IMR-90 (cell line): ENCODE data around the gene SNX14. TPM values are rescaled to one million over a fixed set of nuclear protein-coding genes. Genes with fewer than 3 reads are reported as not detected.

ENCODE experiments used
- ATAC-seq: fragments of 200-7000 bp; cut with Tn5 transposase; 2 replicates; pipeline ENCODE4 v1.9.1; 2020; ENCODE audit warnings: low read depth, mild to moderate bottlenecking, moderate library complexity
- BruUV-seq: library from RNA; stranded (reverse); fragments of 400-500 nt; replicated peaks from 2 replicates; lab custom pipeline; 2021; lab: Mats Ljungman, UMichigan
- CTCF ChIA-PET: fragments of 300-600 bp; formaldehyde crosslinking; extraction: SDS; loops from one replicate; lab custom pipeline; 2021; ENCODE audit warnings: antibody characterized with exemption; lab: Yijun Ruan, JAX
- POLR2A ChIA-PET: fragments of 300-600 bp; sonication (Branson Sonifier 250); formaldehyde crosslinking; loops from one replicate; lab custom pipeline; 2022; ENCODE audit warnings: antibody characterized with exemption; ENCODE audit not compliant: unreplicated experiment; lab: Charles Lee
- DNase-seq: peaks from one replicate; pipeline ENCODE4 v3.0.0; 2013
- H2AFZ ChIP-seq: replicated peaks from 2 replicates; pipeline ENCODE3; 2013; ENCODE audit warnings: low read length, mild to moderate bottlenecking; ENCODE audit not compliant: poor library complexity
- H2AK5ac ChIP-seq: 2 replicates; pipeline ENCODE4 v1.6.1; 2013; ENCODE audit warnings: low read depth, low read length, inconsistent platforms
- H2AK9ac ChIP-seq: replicated peaks from 2 replicates; pipeline ENCODE3; 2013; ENCODE audit warnings: mild to moderate bottlenecking, low read depth, low read length, moderate library complexity; ENCODE audit not compliant: poor library complexity
- H2BK120ac ChIP-seq: 2 replicates; pipeline ENCODE4 v1.6.1; 2013; ENCODE audit warnings: low read depth, low read length, inconsistent platforms
- H2BK15ac ChIP-seq: 3 replicates; pipeline ENCODE4 v1.6.1; 2013; ENCODE audit warnings: low read depth, low read length, inconsistent platforms
- H2BK20ac ChIP-seq: 2 replicates; pipeline ENCODE4 v1.6.1; 2013; ENCODE audit warnings: low read depth, mild to moderate bottlenecking, inconsistent platforms, low read length, moderate library complexity
- H2BK5ac ChIP-seq: 2 replicates; pipeline ENCODE4 v1.6.1; 2013; ENCODE audit warnings: mild to moderate bottlenecking, low read depth, low read length, inconsistent platforms; ENCODE audit not compliant: poor library complexity, severe bottlenecking
- H3K14ac ChIP-seq: replicated peaks from 2 replicates; pipeline ENCODE4 v1.6.1; 2013; ENCODE audit warnings: low read depth, low read length, inconsistent platforms
- H3K18ac ChIP-seq: 2 replicates; pipeline ENCODE4 v1.6.1; 2013; ENCODE audit warnings: low read depth, low read length, control low read depth
- H3K23ac ChIP-seq: 2 replicates; pipeline ENCODE4 v1.6.1; 2013; ENCODE audit warnings: low read depth, low read length, inconsistent platforms
- H3K27ac ChIP-seq: 2 replicates; pipeline ENCODE4 v1.5.1; 2013; ENCODE audit warnings: mild to moderate bottlenecking, control low read depth, low read length; ENCODE audit not compliant: insufficient read depth
- H3K27me3 ChIP-seq: 2 replicates; pipeline ENCODE4 v1.6.1; 2013; ENCODE audit warnings: low read length; ENCODE audit not compliant: control insufficient read depth, insufficient read depth
- H3K36me3 ChIP-seq: 2 replicates; pipeline ENCODE4 v1.6.1; 2013; ENCODE audit warnings: low read length, mixed read lengths; ENCODE audit not compliant: control insufficient read depth, insufficient read depth
- H3K4ac ChIP-seq: 2 replicates; pipeline ENCODE4 v1.6.1; 2013; ENCODE audit warnings: low read depth, low read length, inconsistent platforms
- H3K4me1 ChIP-seq: 2 replicates; pipeline ENCODE4 v1.6.1; 2013; ENCODE audit warnings: low read length, mixed read lengths; ENCODE audit not compliant: control insufficient read depth, insufficient read depth
- H3K4me2 ChIP-seq: 2 replicates; pipeline ENCODE4 v1.6.1; 2013; ENCODE audit warnings: low read depth, mild to moderate bottlenecking, control low read depth, low read length, moderate library complexity
- H3K4me3 ChIP-seq: 2 replicates; pipeline ENCODE4 v1.5.1; 2013; ENCODE audit warnings: low read depth, mild to moderate bottlenecking, control low read depth, low read length, moderate library complexity; ENCODE audit not compliant: insufficient read depth
- H3K56ac ChIP-seq: 2 replicates; pipeline ENCODE4 v1.6.1; 2013; ENCODE audit warnings: low read length, inconsistent platforms; ENCODE audit not compliant: insufficient read depth; ENCODE audit errors: extremely low read depth
- H3K79me1 ChIP-seq, 2 experiments: 2 replicates each; pipeline ENCODE4 v1.6.1; 2013; ENCODE audit warnings: low read length in 2 of 2, inconsistent platforms in 1 of 2, low read depth in 1 of 2
- H3K9ac ChIP-seq: 2 replicates; pipeline ENCODE4 v1.6.1; 2013; ENCODE audit warnings: low read depth, low read length, control low read depth
- H3K9me1 ChIP-seq: 2 replicates; pipeline ENCODE4 v1.6.1; 2013; ENCODE audit warnings: low read length, inconsistent platforms; ENCODE audit not compliant: insufficient read depth
- H3K9me3 ChIP-seq: 2 replicates; pipeline ENCODE4 v1.6.1; 2013; ENCODE audit warnings: low read length; ENCODE audit not compliant: control insufficient read depth, insufficient read depth
- H4K20me1 ChIP-seq: 2 replicates; pipeline ENCODE4 v1.6.1; 2013; ENCODE audit warnings: low read length, inconsistent platforms; ENCODE audit not compliant: insufficient read depth
- H4K5ac ChIP-seq: 2 replicates; pipeline ENCODE4 v1.6.1; 2013; ENCODE audit warnings: mild to moderate bottlenecking, low read depth, low read length, control low read depth
- H4K8ac ChIP-seq, 2 experiments: 2 replicates each; pipeline ENCODE4 v1.6.1; 2013; ENCODE audit warnings: low read depth in 2 of 2, low read length in 2 of 2, control low read depth in 1 of 2, inconsistent platforms in 1 of 2
- H4K91ac ChIP-seq: 2 replicates; pipeline ENCODE4 v1.6.1; 2013; ENCODE audit warnings: low read depth, low read length, inconsistent platforms; ENCODE audit not compliant: insufficient read depth
- CEBPB ChIP-seq: IDR thresholded peaks from 2 replicates; pipeline ENCODE4 v1.6.1; 2012; ENCODE audit warnings: low read depth, low read length, improper control_type of control experiment
- FOS ChIP-seq: fragments of 150-350 bp; IDR thresholded peaks from 2 replicates; pipeline ENCODE4 v1.6.1; 2016; ENCODE audit warnings: low read depth, low read length
- MXI1 ChIP-seq: IDR thresholded peaks from 2 replicates; pipeline ENCODE4 v1.6.1; 2012; ENCODE audit warnings: low read depth, mild to moderate bottlenecking, low read length, moderate library complexity, borderline replicate concordance
- RCOR1 ChIP-seq: IDR thresholded peaks from 2 replicates; pipeline ENCODE4 v1.6.1; 2012; ENCODE audit warnings: mild to moderate bottlenecking, low read length, improper control_type of control experiment; ENCODE audit not compliant: insufficient replicate concordance
- RFX5 ChIP-seq: IDR thresholded peaks from 2 replicates; pipeline ENCODE4 v1.8.0; 2012; ENCODE audit warnings: low read depth, mild to moderate bottlenecking, low read length, moderate library complexity
- WGBS, 2 experiments: methylation state at CpG; one replicate each; pipeline versions ENCODE4 v1.1.5 to v1.1.7; 2013; ENCODE audit warnings: missing lambda C conversion rate in 2 of 2; ENCODE audit not compliant: insufficient read length in 1 of 2; ENCODE audit errors: extremely low coverage in 2 of 2; 5-methylcytosine and 5-hydroxymethylcytosine counted together
- dilution Hi-C: fragments of 300-500 bp; cut with HindIII; formaldehyde crosslinking; loops from one replicate; pipeline ENCODE4 v1.14.3; 2018; ENCODE audit warnings: low sequenced_read_pairs; ENCODE audit not compliant: unreplicated experiment
- in situ Hi-C: fragments of 300-500 bp; cut with MboI; formaldehyde crosslinking; loops from 3 replicates; pipeline ENCODE4 v1.14.3; 2019; ENCODE audit warnings: low sequenced_read_pairs, inconsistent platforms, mixed read lengths
- intact Hi-C: fragments of 100-400 bp; cut with micrococcal nuclease; formaldehyde crosslinking; loops from 2 replicates; pipeline ENCODE4 v1.10.0; 2022
- polyA plus RNA-seq, 3 experiments: library from polyadenylated mRNA; depleted of rRNA; stranded (reverse); fragments of >200 nt; gene quantifications; 2 replicates each; pipeline ENCODE4 v1.2.3, GENCODE V29; 2012; ENCODE audit warnings: low replicate concordance in 1 of 3
- total RNA-seq: library from RNA; depleted of rRNA; stranded (reverse); fragments of >200 nt; gene quantifications from 2 replicates; pipeline ENCODE4 v1.2.3, GENCODE V29; 2012
- TF ChIP-seq, protein P1 (sequence below): fragments of 150-350 bp; IDR thresholded peaks from 2 replicates; pipeline ENCODE4 v1.6.1; 2016; ENCODE audit warnings: low read depth, mild to moderate bottlenecking, low read length, moderate library complexity, borderline replicate concordance
- TF ChIP-seq, protein P2 (sequence below): conservative IDR thresholded peaks from 2 replicates; pipeline ENCODE4 v1.5.1; 2012; ENCODE audit warnings: mild to moderate bottlenecking, low read depth, low read length, improper control_type of control experiment
- TF ChIP-seq, protein P3 (sequence below): fragments of 150-350 bp; IDR thresholded peaks from 2 replicates; pipeline ENCODE4 v1.6.1; 2017; ENCODE audit warnings: mild to moderate bottlenecking, antibody characterized with exemption, low read length, low read depth

The SNX14 gene
- total and polyA plus RNA-seq, 2 of the 4 experiments (the other 2 are of a cell fraction), result 39.9 to 61.8 TPM

DNA sequence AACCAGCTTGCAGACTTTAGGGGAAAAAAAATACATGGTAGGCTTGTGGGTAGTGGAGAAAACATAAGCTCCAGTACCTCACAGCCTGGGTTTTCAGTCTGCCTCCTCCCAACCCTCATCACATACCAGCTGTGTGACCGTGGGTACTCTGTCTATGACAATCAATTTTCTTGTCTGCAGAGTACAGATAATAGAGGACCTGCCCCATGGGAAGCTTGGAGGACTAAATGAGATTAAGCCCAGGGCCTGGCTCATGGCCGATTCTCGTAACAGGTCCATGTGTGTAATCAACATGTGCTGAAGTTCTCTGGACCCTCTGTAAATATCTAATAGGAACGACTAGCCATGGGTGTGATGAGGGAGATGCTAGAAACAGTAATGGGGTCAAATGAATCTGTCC is 109.8 kb downstream of the SNX14 start:
- Histone ChIP-seq H2BK5ac (no peak overlapping the region), H4K5ac (no peak overlapping the region), H3K36me3 (peaks cover 18% of the 10 kb centered on the region), H2AFZ (no peak overlapping the region), H3K9me1 (peaks cover 19% of the 10 kb centered on the region), H3K9ac (no peak overlapping the region), H4K20me1 (no peaks in the 10 kb centered on the region), H3K79me1 (peaks cover 28 to 58% of the 10 kb centered on the region in 2 experiments), H2AK9ac (peak overlapping the region; percentile 34), H2BK15ac (no peak overlapping the region), H3K27ac (no peak overlapping the region), H3K9me3 (no peaks in the 10 kb centered on the region), H4K91ac (no peak overlapping the region), H3K27me3 (no peaks in the 10 kb centered on the region), H3K23ac (no peak overlapping the region), H2AK5ac (no peak overlapping the region), H3K56ac (no peak overlapping the region), H2BK20ac (no peak overlapping the region), H2BK120ac (no peak overlapping the region), H3K4me1 (peaks cover 3% of the 10 kb centered on the region; the same call in 1 of the 2 replicates), H4K8ac (peak overlapping the region in 1 of 2 experiments; percentile 43; a peak in 1 of 4 replicates), H3K4ac (no peak overlapping the region), H3K4me3 (no peak overlapping the region), H3K4me2 (no peak overlapping the region), H3K18ac (no peak overlapping the region), H3K14ac (0 out of 2 replicates have a peak overlapping the region, but pooled peaks have one; percentile 17)
- TF ChIP-seq, protein P1, sequence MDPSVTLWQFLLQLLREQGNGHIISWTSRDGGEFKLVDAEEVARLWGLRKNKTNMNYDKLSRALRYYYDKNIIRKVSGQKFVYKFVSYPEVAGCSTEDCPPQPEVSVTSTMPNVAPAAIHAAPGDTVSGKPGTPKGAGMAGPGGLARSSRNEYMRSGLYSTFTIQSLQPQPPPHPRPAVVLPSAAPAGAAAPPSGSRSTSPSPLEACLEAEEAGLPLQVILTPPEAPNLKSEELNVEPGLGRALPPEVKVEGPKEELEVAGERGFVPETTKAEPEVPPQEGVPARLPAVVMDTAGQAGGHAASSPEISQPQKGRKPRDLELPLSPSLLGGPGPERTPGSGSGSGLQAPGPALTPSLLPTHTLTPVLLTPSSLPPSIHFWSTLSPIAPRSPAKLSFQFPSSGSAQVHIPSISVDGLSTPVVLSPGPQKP, result no peak
- TF ChIP-seq, protein P2, sequence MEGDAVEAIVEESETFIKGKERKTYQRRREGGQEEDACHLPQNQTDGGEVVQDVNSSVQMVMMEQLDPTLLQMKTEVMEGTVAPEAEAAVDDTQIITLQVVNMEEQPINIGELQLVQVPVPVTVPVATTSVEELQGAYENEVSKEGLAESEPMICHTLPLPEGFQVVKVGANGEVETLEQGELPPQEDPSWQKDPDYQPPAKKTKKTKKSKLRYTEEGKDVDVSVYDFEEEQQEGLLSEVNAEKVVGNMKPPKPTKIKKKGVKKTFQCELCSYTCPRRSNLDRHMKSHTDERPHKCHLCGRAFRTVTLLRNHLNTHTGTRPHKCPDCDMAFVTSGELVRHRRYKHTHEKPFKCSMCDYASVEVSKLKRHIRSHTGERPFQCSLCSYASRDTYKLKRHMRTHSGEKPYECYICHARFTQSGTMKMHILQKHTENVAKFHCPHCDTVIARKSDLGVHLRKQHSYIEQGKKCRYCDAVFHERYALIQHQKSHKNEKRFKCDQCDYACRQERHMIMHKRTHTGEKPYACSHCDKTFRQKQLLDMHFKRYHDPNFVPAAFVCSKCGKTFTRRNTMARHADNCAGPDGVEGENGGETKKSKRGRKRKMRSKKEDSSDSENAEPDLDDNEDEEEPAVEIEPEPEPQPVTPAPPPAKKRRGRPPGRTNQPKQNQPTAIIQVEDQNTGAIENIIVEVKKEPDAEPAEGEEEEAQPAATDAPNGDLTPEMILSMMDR, result no peak
- no peak for TF ChIP-seq MXI1
- TF ChIP-seq FOS, result no peak
- no peak for TF ChIP-seq CEBPB
- no peak for TF ChIP-seq RFX5
- no peak for TF ChIP-seq RCOR1
- TF ChIP-seq, protein P3, sequence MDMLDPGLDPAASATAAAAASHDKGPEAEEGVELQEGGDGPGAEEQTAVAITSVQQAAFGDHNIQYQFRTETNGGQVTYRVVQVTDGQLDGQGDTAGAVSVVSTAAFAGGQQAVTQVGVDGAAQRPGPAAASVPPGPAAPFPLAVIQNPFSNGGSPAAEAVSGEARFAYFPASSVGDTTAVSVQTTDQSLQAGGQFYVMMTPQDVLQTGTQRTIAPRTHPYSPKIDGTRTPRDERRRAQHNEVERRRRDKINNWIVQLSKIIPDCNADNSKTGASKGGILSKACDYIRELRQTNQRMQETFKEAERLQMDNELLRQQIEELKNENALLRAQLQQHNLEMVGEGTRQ, result no peak
- WGBS, 2 experiments, result 100% methylated on average over 2 of the region's 4 CpGs; no CpG with 5 or more reads in 1 of the 2 experiments
- CTCF ChIA-PET, result interaction anchor here (0.6 to 2.2 kb wide), 7 partner anchors 13 to 130 kb away, joined by 3 to 30 read pairs (median 4); partner anchors contain the start of gene NT5E
- dilution Hi-C loops (no loop called here), in situ Hi-C loops (loop anchor here (5.0 kb wide), 1 partner anchor 132 kb away; no protein-coding TSS in a partner anchor), intact Hi-C loops (loop anchor here (1.0 kb wide), 3 partner anchors 33 to 129 kb away; no protein-coding TSS in a partner anchor)
- DNase-seq (no peak), ATAC-seq (no peak)
- BruUV-seq, result no TSS peak
- POLR2A ChIA-PET, result no interaction called here
